ENCODE measurements around the gene ZNF280A. TPM values are rescaled to one million over a fixed set of nuclear protein-coding genes. Genes with fewer than 3 reads are reported as not detected.
"Not testable (repeated sequence)": the region's sequence is repeated elsewhere in the genome, so short reads cannot be mapped to it uniquely, and the experiment has no call there.

ZNF280A gene
- total RNA-seq, 1 experiment from 2014 or later = not detected

DNA sequence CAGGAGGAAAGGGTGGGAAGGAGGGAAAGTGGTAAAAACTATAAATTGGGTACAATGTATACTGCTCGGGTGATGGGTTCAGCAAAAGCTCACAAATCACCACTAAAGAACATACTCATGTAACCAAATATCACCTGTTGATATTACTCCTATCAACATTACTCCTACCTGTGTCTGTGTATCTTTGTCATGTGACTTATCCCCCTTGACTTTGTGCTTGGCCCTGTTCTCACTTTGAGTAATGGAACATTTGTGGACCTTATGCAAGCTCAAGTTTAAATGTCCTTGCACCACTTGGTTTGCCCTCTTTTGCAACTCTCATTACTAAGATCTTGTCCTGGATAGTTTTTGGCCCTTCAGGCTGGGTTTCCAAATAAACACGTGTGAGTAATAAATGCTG is 50.5 kb downstream of the ZNF280A start:
- H3K4me3 Mint-ChIP-seq (ENCODE audit: low read depth, unreplicated experiment) = no peak overlapping the region
- no peaks in the 10 kb centered on the region for H3K9me3 Mint-ChIP-seq (ENCODE audit: low read depth, unreplicated experiment)
- intact Hi-C loops (cut with micrococcal nuclease; ENCODE audit: unreplicated experiment) = loop anchor here (10.0 kb wide), 1 partner anchor 415 kb away; the partner anchor contains the start of gene IGLL5
- DNase-seq = no peak
- H3K4me1 Mint-ChIP-seq (ENCODE audit: low read depth, unreplicated experiment) = no peaks in the 10 kb centered on the region
- no peaks in the 10 kb centered on the region for H3K36me3 Mint-ChIP-seq (ENCODE audit: insufficient read depth, unreplicated experiment)
- CTCF ChIA-PET = no interaction called here
- no peak overlapping the region for H3K27ac Mint-ChIP-seq (ENCODE audit: unreplicated experiment)
- H3K27me3 Mint-ChIP-seq (ENCODE audit: unreplicated experiment) = peaks cover 70% of the 10 kb centered on the region
- TF ChIP-seq, protein P1, sequence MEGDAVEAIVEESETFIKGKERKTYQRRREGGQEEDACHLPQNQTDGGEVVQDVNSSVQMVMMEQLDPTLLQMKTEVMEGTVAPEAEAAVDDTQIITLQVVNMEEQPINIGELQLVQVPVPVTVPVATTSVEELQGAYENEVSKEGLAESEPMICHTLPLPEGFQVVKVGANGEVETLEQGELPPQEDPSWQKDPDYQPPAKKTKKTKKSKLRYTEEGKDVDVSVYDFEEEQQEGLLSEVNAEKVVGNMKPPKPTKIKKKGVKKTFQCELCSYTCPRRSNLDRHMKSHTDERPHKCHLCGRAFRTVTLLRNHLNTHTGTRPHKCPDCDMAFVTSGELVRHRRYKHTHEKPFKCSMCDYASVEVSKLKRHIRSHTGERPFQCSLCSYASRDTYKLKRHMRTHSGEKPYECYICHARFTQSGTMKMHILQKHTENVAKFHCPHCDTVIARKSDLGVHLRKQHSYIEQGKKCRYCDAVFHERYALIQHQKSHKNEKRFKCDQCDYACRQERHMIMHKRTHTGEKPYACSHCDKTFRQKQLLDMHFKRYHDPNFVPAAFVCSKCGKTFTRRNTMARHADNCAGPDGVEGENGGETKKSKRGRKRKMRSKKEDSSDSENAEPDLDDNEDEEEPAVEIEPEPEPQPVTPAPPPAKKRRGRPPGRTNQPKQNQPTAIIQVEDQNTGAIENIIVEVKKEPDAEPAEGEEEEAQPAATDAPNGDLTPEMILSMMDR (IDR thresholded peaks at IDR 0.05; ENCODE audit: unreplicated experiment) = no peak
- no TSS peak for BruUV-seq (replicated peaks)

DNA sequence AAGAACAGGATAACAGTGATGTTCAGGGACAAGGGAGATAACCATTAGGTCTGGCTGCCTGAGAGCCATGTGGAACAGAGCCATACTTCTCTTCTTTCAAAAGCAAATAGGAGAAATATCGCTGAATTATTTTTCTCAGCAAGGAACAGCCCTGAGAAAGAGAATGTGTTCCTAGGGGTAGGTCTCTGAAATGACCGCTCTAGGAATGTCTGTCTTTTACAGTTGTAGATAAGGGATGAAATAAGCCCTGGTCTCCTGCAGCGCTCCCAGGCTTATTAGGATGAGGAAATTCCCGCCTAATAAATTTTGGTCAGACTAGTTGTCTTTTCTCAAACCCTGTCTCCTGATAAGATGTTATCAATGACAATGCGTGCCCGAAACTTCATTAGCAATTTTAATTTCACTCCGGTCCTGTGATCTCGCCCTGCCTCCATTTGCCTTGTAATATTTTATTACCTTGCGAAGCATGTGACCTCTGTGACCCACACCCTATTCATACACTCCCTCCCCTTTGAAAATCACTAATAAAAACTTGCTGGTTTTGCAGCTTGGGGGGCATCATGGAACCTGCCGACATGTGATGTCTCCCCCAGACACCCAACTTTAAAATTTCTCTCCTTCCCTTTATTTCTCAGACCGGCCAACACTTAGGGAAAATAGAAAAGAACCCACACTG is 51.1 kb downstream of the ZNF280A start:
- H3K27me3 Mint-ChIP-seq (ENCODE audit: unreplicated experiment) = peaks cover 76% of the 10 kb centered on the region
- H3K9me3 Mint-ChIP-seq (ENCODE audit: low read depth, unreplicated experiment); H3K4me1 Mint-ChIP-seq (ENCODE audit: low read depth, unreplicated experiment); DNase-seq; H3K4me3 Mint-ChIP-seq (ENCODE audit: low read depth, unreplicated experiment); H3K36me3 Mint-ChIP-seq (ENCODE audit: insufficient read depth, unreplicated experiment); H3K27ac Mint-ChIP-seq (ENCODE audit: unreplicated experiment); CTCF ChIA-PET; BruUV-seq (replicated peaks): not testable (repeated sequence)
- intact Hi-C loops (cut with micrococcal nuclease; ENCODE audit: unreplicated experiment) = loop anchor here (10.0 kb wide), 1 partner anchor 416 kb away; the partner anchor contains the start of gene IGLL5

DNA sequence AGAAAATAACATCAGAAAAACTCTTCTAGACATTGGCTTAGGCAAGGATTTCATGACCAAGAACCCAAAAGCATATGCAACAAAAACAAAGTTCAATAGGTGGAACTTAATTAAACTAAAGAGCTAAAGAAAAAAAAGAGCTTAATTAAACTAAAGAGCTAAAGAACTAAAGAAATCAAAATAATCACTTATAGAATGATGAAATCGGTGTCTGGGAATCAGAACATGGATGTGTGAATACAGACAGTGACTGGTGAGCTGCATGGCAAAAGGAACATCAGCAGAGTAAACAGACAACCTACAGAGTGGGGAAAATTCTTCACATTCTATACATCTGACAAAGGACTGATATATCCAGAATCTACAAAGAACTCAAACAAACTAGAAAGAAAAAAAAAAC is 53.0 kb downstream of the ZNF280A start:
- no peaks in the 10 kb centered on the region for H3K36me3 Mint-ChIP-seq (ENCODE audit: insufficient read depth, unreplicated experiment)
- no peak for DNase-seq
- BruUV-seq (replicated peaks) = no TSS peak
- intact Hi-C loops (cut with micrococcal nuclease; ENCODE audit: unreplicated experiment) = loop anchor here (10.0 kb wide), 1 partner anchor 418 kb away; the partner anchor contains the start of gene IGLL5
- no peak overlapping the region for H3K4me3 Mint-ChIP-seq (ENCODE audit: low read depth, unreplicated experiment)
- TF ChIP-seq, protein P1 (IDR thresholded peaks at IDR 0.05; ENCODE audit: unreplicated experiment) = no peak
- H3K27me3 Mint-ChIP-seq (ENCODE audit: unreplicated experiment) = peaks cover 92% of the 10 kb centered on the region
- H3K9me3 Mint-ChIP-seq (ENCODE audit: low read depth, unreplicated experiment) = no peaks in the 10 kb centered on the region
- CTCF ChIA-PET = no interaction called here
- no peak overlapping the region for H3K27ac Mint-ChIP-seq (ENCODE audit: unreplicated experiment)
- no peaks in the 10 kb centered on the region for H3K4me1 Mint-ChIP-seq (ENCODE audit: low read depth, unreplicated experiment)

DNA sequence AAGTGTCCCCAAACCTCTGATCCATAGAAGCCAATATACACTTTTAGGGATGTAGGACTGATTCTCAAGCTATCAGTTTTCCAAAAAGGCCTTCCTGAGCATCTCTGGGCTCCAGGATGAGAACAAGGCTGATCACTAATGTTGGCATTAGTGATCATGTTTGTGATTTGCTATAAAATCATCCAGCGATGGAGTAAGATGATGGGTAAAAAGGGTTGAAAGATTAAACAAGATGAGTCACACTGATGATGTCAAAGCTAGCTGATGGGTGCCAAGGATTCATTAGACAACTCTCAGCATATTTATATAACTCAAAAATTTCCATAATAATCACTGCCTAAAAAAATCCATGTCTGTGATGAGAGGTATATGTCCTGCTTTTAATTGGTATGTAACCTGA is 54.3 kb downstream of the ZNF280A start:
- H3K9me3 Mint-ChIP-seq (ENCODE audit: low read depth, unreplicated experiment) = no peaks in the 10 kb centered on the region
- no peaks in the 10 kb centered on the region for H3K36me3 Mint-ChIP-seq (ENCODE audit: insufficient read depth, unreplicated experiment)
- intact Hi-C loops (cut with micrococcal nuclease; ENCODE audit: unreplicated experiment) = loop anchor here (10.0 kb wide), 1 partner anchor 419 kb away; the partner anchor contains the start of gene IGLL5
- no peaks in the 10 kb centered on the region for H3K4me1 Mint-ChIP-seq (ENCODE audit: low read depth, unreplicated experiment)
- peaks cover 88% of the 10 kb centered on the region for H3K27me3 Mint-ChIP-seq (ENCODE audit: unreplicated experiment)
- no peak overlapping the region for H3K4me3 Mint-ChIP-seq (ENCODE audit: low read depth, unreplicated experiment)
- no peak for DNase-seq
- H3K27ac Mint-ChIP-seq (ENCODE audit: unreplicated experiment) = no peak overlapping the region
- CTCF ChIA-PET = interaction anchor here (0.6 kb wide), 1 partner anchor 124 kb away, joined by 4 read pairs; no protein-coding TSS in a partner anchor
- no TSS peak for BruUV-seq (replicated peaks)
- TF ChIP-seq, protein P1 (IDR thresholded peaks at IDR 0.05; ENCODE audit: unreplicated experiment) = no peak

DNA sequence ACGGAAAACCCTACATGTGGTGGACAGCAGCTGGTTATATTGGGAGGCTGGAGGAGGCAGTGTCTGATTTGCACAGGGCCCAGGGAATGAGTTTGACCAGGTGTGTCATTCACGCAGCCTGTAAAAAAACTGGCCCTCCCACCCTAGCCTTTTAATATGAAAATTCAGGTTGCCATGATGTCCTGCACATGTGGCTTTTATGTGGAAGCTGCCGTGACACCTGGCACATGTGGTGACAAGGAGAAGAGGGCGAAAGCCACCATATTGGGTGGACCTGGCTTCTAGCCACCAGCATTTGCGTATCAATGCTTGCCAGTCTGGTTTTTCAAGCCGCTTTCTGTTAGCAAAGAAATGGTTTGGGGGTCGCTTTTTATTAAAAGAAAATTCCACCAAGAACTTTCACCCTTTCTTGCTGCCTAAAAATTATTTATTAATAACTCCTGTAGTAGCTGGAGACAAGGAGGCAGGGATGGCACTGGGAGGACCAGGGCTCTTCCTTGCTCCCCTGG is 54.9 kb downstream of the ZNF280A start:
- CTCF ChIA-PET = interaction anchor here (0.6 to 1.2 kb wide), 2 partner anchors 19 to 124 kb away, joined by 4 to 5 read pairs; no protein-coding TSS in a partner anchor
- no peak for DNase-seq
- no TSS peak for BruUV-seq (replicated peaks)
- Mint-ChIP-seq H3K36me3 (ENCODE audit: insufficient read depth, unreplicated experiment) (no peaks in the 10 kb centered on the region), H3K9me3 (ENCODE audit: low read depth, unreplicated experiment) (no peaks in the 10 kb centered on the region), H3K27me3 (ENCODE audit: unreplicated experiment) (peaks cover 88% of the 10 kb centered on the region), H3K4me1 (ENCODE audit: low read depth, unreplicated experiment) (no peaks in the 10 kb centered on the region), H3K4me3 (ENCODE audit: low read depth, unreplicated experiment) (no peak overlapping the region), H3K27ac (ENCODE audit: unreplicated experiment) (no peak overlapping the region)
- TF ChIP-seq, protein P1 (IDR thresholded peaks at IDR 0.05; ENCODE audit: unreplicated experiment) = no peak
- intact Hi-C loops (cut with micrococcal nuclease; ENCODE audit: unreplicated experiment) = loop anchor here (10.0 kb wide), 1 partner anchor 420 kb away; the partner anchor contains the start of gene IGLL5

Data from Calu3 (cell line).